H9 (cell line): Measurements from ENCODE around the gene ASIC4. TPM values are rescaled to one million over a fixed set of nuclear protein-coding genes. Genes with fewer than 3 reads are reported as not detected.
A peak's percentile ranks its signal among the peaks of the same experiment; 100 is the strongest.

ENCODE experiments used
- DNase-seq: peaks from one replicate; pipeline ENCODE4 v3.0.0-alpha.2; 2017
- H2AFZ ChIP-seq: one replicate; pipeline ENCODE4 v1.6.1; 2013; ENCODE audit warnings: mild to moderate bottlenecking, low read length, control low read depth, moderate library complexity
- H2AK5ac ChIP-seq: 2 replicates; pipeline ENCODE4 v1.6.1; 2013; ENCODE audit warnings: low read length, control low read depth, mixed read lengths; ENCODE audit not compliant: insufficient read length
- H2BK120ac ChIP-seq: one replicate; pipeline ENCODE4 v1.6.1; 2013; ENCODE audit warnings: low read depth, mild to moderate bottlenecking, low read length, control low read depth, inconsistent platforms; ENCODE audit not compliant: poor library complexity, severe bottlenecking
- H2BK12ac ChIP-seq: 2 replicates; pipeline ENCODE4 v1.6.1; 2013; ENCODE audit warnings: low read length, control low read depth, mixed read lengths, low read depth; ENCODE audit not compliant: insufficient read length
- H2BK15ac ChIP-seq: 2 replicates; pipeline ENCODE4 v1.6.1; 2013; ENCODE audit warnings: low read depth, low read length, control low read depth
- H2BK20ac ChIP-seq: one replicate; pipeline ENCODE4 v1.6.1; 2013; ENCODE audit warnings: low read depth, mild to moderate bottlenecking, low read length, control low read depth, inconsistent platforms; ENCODE audit not compliant: poor library complexity, severe bottlenecking
- H2BK5ac ChIP-seq: 2 replicates; pipeline ENCODE4 v1.6.1; 2013; ENCODE audit warnings: low read length, control low read depth, mixed read lengths; ENCODE audit not compliant: insufficient read length
- H3K14ac ChIP-seq: 2 replicates; pipeline ENCODE4 v1.6.1; 2013; ENCODE audit warnings: low read length, control low read depth; ENCODE audit not compliant: insufficient read depth
- H3K18ac ChIP-seq: 2 replicates; pipeline ENCODE4 v1.6.1; 2013; ENCODE audit warnings: low read depth, mild to moderate bottlenecking, mixed read lengths, low read length, control low read depth; ENCODE audit not compliant: insufficient read length
- H3K23ac ChIP-seq: 2 replicates; pipeline ENCODE4 v1.6.1; 2013; ENCODE audit warnings: low read length, control low read depth, mixed read lengths, low read depth; ENCODE audit not compliant: insufficient read length
- H3K23me2 ChIP-seq: 2 replicates; pipeline ENCODE4 v1.6.1; 2013; ENCODE audit warnings: low read depth, mild to moderate bottlenecking, mixed read lengths, low read length, control low read depth; ENCODE audit not compliant: insufficient read length, poor library complexity, severe bottlenecking
- H3K27ac ChIP-seq: 2 replicates; pipeline ENCODE4 v1.5.1; 2013; ENCODE audit warnings: low read length, control low read depth, mixed read lengths, low read depth; ENCODE audit not compliant: insufficient read length
- H3K27me3 ChIP-seq: 2 replicates; pipeline ENCODE4 v1.6.1; 2013; ENCODE audit warnings: low read length, control low read depth, inconsistent platforms; ENCODE audit not compliant: insufficient read depth
- H3K4ac ChIP-seq: 2 replicates; pipeline ENCODE4 v1.6.1; 2013; ENCODE audit warnings: low read depth, mild to moderate bottlenecking, control low read depth, inconsistent platforms, low read length, moderate library complexity
- H3K4me1 ChIP-seq: 2 replicates; pipeline ENCODE4 v1.6.1; 2013; ENCODE audit warnings: low read length, control low read depth, inconsistent platforms; ENCODE audit not compliant: insufficient read depth
- H3K4me2 ChIP-seq: 2 replicates; pipeline ENCODE4 v1.6.1; 2013; ENCODE audit warnings: low read length, control low read depth, mixed read lengths; ENCODE audit not compliant: insufficient read length, insufficient read depth
- H3K56ac ChIP-seq: 2 replicates; pipeline ENCODE4 v1.6.1; 2013; ENCODE audit warnings: low read depth, mild to moderate bottlenecking, mixed read lengths, low read length, control low read depth; ENCODE audit not compliant: insufficient read length
- H3K79me1 ChIP-seq: 2 replicates; pipeline ENCODE4 v1.6.1; 2013; ENCODE audit warnings: low read depth, mild to moderate bottlenecking, moderate library complexity, low read length, control low read depth, inconsistent platforms; ENCODE audit not compliant: insufficient read depth, poor library complexity, severe bottlenecking
- H3K79me2 ChIP-seq: 2 replicates; pipeline ENCODE4 v1.6.1; 2013; ENCODE audit warnings: low read length, control low read depth, inconsistent platforms; ENCODE audit not compliant: insufficient read depth
- H3K9ac ChIP-seq: 2 replicates; pipeline ENCODE4 v1.6.1; 2013; ENCODE audit warnings: low read length, control low read depth, mixed read lengths; ENCODE audit not compliant: insufficient read length; ENCODE audit errors: extremely low read depth
- H3K9me3 ChIP-seq: one replicate; pipeline ENCODE4 v1.6.1; 2013; ENCODE audit warnings: low read depth, low read length, inconsistent platforms; ENCODE audit not compliant: control insufficient read depth
- H3T11ph ChIP-seq: one replicate; pipeline ENCODE4 v1.6.1; 2013; ENCODE audit warnings: mild to moderate bottlenecking, low read length, control low read depth, inconsistent platforms
- H4K20me1 ChIP-seq: one replicate; pipeline ENCODE4 v1.6.1; 2013; ENCODE audit not compliant: control insufficient read depth, insufficient read length, insufficient read depth
- H4K5ac ChIP-seq: 2 replicates; pipeline ENCODE4 v1.6.1; 2013; ENCODE audit warnings: low read depth, mild to moderate bottlenecking, mixed read lengths, low read length, control low read depth; ENCODE audit not compliant: insufficient read length
- H4K8ac ChIP-seq: replicated peaks from 2 replicates; pipeline ENCODE4 v1.6.1; 2013; ENCODE audit warnings: low read length, control low read depth, mixed read lengths, low read depth; ENCODE audit not compliant: insufficient read length
- H4K91ac ChIP-seq: 2 replicates; pipeline ENCODE4 v1.6.1; 2013; ENCODE audit warnings: low read depth, mild to moderate bottlenecking, moderate library complexity, mixed read lengths, low read length, control low read depth; ENCODE audit not compliant: insufficient read length
- H3K27ac Mint-ChIP-seq, 3 experiments: 2 replicates in 2 of 3; 3 replicates in 1 of 3; pipeline ENCODE4 v1.8.0; 2020 to 2021; ENCODE audit warnings: mixed read lengths in 3 of 3, mild to moderate bottlenecking in 1 of 3, moderate library complexity in 1 of 3
- H3K27me3 Mint-ChIP-seq: 2 replicates; pipeline ENCODE4 v1.8.0; 2021; ENCODE audit warnings: low read depth, mild to moderate bottlenecking, moderate library complexity, mixed read lengths
- H3K36me3 Mint-ChIP-seq, 3 experiments: 2 replicates in 2 of 3; 3 replicates in 1 of 3; pipeline ENCODE4 v1.8.0; 2020 to 2021; ENCODE audit warnings: low read depth in 3 of 3, mixed read lengths in 3 of 3; ENCODE audit not compliant: insufficient read depth in 1 of 3
- H3K4me1 Mint-ChIP-seq, 2 experiments: 2 replicates each; pipeline ENCODE4 v1.8.0; 2020; ENCODE audit warnings: mixed read lengths in 2 of 2
- H3K4me3 Mint-ChIP-seq, 2 experiments: 2 replicates in 1 of 2; 3 replicates in 1 of 2; pipeline ENCODE4 v1.8.0; 2020 to 2021; ENCODE audit warnings: mild to moderate bottlenecking in 2 of 2, mixed read lengths in 2 of 2, moderate library complexity in 1 of 2
- H3K9me3 Mint-ChIP-seq, 2 experiments: 2 replicates in 1 of 2; 3 replicates in 1 of 2; pipeline ENCODE4 v1.8.0; 2020; ENCODE audit warnings: mild to moderate bottlenecking in 2 of 2, mixed read lengths in 2 of 2, moderate library complexity in 1 of 2
- WGBS: extraction: QIAGEN DNeasy Blood & Tissue Kit; methylation state at CpG from one replicate; pipeline ENCODE4 v1.1.7; 2013; ENCODE audit warnings: missing lambda C conversion rate, low lambda C conversion rate, mixed read lengths; ENCODE audit not compliant: insufficient read length; ENCODE audit errors: extremely low coverage; 5-methylcytosine and 5-hydroxymethylcytosine counted together
- total RNA-seq: library from RNA; stranded (reverse); gene quantifications from 2 replicates; pipeline ENCODE4 v1.2.1, GENCODE V29; 2021
- TF ChIP-seq, protein P1 (sequence below): fragments of 200-600 bp; sonication (generic); conservative IDR thresholded peaks from 3 replicates; pipeline ENCODE4 v1.8.0; 2021; ENCODE audit warnings: antibody characterized with exemption, mild to moderate bottlenecking

ASIC4 gene
- total RNA-seq, 1 experiment from 2014 or later, result 0.37 TPM

DNA sequence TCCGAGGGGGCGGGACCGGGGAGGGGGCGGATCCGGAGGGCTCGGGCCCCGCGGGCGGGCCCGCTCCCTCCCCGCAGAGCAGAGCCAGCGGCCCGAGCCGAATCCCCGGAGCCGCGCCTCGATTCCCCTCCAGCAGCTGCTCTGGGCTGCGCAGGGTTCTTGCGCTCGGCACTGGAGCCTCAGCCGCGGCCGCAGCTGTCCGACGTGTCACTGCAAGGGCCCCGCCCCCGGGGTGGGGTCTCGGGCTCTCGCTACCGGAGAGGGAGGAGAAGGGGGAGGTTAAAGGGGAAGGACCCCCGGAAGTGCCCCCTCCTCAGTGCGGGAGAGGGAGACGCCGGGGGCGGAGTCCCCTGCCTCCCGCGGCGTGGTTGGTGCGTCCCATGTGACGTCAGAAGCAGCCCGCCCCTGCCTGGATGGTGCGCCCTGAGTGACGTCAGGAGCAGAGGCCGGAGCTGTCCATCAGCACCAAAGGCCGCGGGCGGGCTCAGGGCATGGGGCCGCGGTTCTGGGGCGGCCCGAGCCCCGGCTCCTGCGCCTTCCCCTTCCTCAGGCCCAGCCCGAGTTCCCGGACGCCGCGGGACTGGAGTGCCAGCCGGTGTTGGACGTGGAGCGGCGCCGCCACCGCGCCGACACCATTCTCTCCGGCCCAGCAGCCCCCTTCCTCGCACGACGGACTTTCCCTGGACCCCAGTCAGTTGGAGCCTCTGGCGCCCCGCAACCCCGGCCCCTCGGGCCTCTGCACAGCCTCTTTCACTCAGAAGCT lies 29.5 kb downstream of the ASIC4 start, which contains the start of the genes CHPF and TMEM198:
TSS of gene CHPF (minus strand) at position 214 of the 763 bp plus-strand sequence. CDS start 271 bp downstream, outside the sequence.
TSS of gene TMEM198 (plus strand) at position 433 of the 763 bp plus-strand sequence. CDS start 700 bp downstream, outside the sequence.
- Histone ChIP-seq H4K5ac (no peak within 1 kb of the TSS), H3K56ac (no peak within 1 kb of the TSS), H3K9me3 (no peaks in the 10 kb centered on the region), H2AK5ac (no peak within 1 kb of the TSS), H4K91ac (no peak within 1 kb of the TSS), H2BK20ac (no peak within 1 kb of the TSS), H3K79me2 (no peaks in the 10 kb centered on the region), H3K4me1 (peaks cover 5% of the 10 kb centered on the region; the same call in 1 of the 2 replicates), H3K4me2 (peak within 1 kb of the TSS; percentile 94), H3K14ac (peak within 1 kb of the TSS; percentile 57; the same call in 1 of the 2 replicates), H2BK12ac (no peak within 1 kb of the TSS), H3K79me1 (no peaks in the 10 kb centered on the region), H3T11ph (no peak within 1 kb of the TSS), H4K8ac (no peak within 1 kb of the TSS), H2AFZ (no peak within 1 kb of the TSS), H3K27me3 (no peaks in the 10 kb centered on the region), H3K9ac (peak within 1 kb of the TSS; percentile 51), H2BK15ac (no peak within 1 kb of the TSS), H2BK120ac (no peak within 1 kb of the TSS), H3K18ac (no peak within 1 kb of the TSS), H4K20me1 (no peaks in the 10 kb centered on the region), H3K23me2 (peaks cover 16% of the 10 kb centered on the region), H3K23ac (no peak within 1 kb of the TSS), H2BK5ac (no peak within 1 kb of the TSS), H3K4ac (no peak within 1 kb of the TSS), H3K27ac (no peak within 1 kb of the TSS)
- TF ChIP-seq, protein P1, sequence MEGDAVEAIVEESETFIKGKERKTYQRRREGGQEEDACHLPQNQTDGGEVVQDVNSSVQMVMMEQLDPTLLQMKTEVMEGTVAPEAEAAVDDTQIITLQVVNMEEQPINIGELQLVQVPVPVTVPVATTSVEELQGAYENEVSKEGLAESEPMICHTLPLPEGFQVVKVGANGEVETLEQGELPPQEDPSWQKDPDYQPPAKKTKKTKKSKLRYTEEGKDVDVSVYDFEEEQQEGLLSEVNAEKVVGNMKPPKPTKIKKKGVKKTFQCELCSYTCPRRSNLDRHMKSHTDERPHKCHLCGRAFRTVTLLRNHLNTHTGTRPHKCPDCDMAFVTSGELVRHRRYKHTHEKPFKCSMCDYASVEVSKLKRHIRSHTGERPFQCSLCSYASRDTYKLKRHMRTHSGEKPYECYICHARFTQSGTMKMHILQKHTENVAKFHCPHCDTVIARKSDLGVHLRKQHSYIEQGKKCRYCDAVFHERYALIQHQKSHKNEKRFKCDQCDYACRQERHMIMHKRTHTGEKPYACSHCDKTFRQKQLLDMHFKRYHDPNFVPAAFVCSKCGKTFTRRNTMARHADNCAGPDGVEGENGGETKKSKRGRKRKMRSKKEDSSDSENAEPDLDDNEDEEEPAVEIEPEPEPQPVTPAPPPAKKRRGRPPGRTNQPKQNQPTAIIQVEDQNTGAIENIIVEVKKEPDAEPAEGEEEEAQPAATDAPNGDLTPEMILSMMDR, result no peak
- peak; percentile 99 for DNase-seq
- Mint-ChIP-seq H3K27ac (peak within 1 kb of the TSS in 2 of 3 experiments; percentile 34 to 93; a peak in 5 of 7 replicates), H3K4me3 (peak within 1 kb of the TSS; percentile 87 to 94), H3K9me3 (peaks cover 0 to 4% of the 10 kb centered on the region in 2 experiments; a peak in 1 of 5 replicates), H3K4me1 (peaks cover 19 to 20% of the 10 kb centered on the region in 2 experiments), H3K36me3 (peaks cover 21 to 42% (median 36%) of the 10 kb centered on the region in 3 experiments), H3K27me3 (peaks cover 32% of the 10 kb centered on the region)
- WGBS, result no CpG with 5 or more reads among the region's 75 CpGs
